RKO (cell line): Measurements from ENCODE around the gene DTD1.
"Not testable (repeated sequence)": the region's sequence is repeated elsewhere in the genome, so short reads cannot be mapped to it uniquely, and the experiment has no call there.

Experiments used
- DNase-seq: peaks from one replicate; pipeline ENCODE4 v3.0.0-alpha.2; 2016; ENCODE audit warnings: low spot score

DTD1 gene

DNA sequence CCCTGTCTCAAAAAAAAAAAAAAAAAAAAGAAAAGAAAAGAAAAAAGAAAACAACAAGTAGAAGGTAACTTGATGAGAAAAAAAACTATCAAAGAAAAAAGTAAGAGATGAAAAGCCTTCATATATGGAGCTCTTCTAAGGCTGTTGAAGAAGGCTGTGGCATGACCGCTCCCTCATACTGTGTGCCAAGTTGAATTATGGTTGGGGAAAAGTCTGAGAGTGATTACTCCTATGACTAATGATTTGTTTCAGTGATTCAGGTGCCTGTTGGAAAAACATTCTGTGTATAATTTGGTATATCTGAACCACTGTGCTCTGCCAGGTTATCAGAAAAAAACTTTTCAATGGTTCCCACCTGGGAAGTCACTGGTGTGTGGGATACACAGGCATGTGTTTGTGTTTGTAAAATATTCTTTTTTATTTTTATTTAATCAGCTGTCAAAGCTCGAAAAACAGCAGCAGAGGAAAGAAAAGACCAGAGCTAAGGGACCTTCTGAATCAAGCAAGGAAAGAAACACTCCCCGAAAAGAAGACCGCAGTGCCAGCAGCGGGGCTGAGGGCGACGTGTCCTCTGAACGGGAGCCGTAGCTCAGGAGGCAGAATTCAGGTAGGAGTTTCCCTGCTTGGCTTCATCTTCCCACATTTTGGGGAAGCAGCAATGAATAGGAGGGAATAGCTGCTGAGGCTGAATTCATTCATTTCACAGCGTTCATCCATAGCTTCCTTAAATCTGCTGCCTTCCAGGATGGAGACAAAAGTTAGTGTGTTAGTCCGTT lies 156.0 kb downstream of the DTD1 start:
- peak; percentile 32 for DNase-seq

- DNase-seq: no peak
Measured at GRCh38 chr20:18747090-18747489, 159.2 kb downstream of the DTD1 start.

DNA sequence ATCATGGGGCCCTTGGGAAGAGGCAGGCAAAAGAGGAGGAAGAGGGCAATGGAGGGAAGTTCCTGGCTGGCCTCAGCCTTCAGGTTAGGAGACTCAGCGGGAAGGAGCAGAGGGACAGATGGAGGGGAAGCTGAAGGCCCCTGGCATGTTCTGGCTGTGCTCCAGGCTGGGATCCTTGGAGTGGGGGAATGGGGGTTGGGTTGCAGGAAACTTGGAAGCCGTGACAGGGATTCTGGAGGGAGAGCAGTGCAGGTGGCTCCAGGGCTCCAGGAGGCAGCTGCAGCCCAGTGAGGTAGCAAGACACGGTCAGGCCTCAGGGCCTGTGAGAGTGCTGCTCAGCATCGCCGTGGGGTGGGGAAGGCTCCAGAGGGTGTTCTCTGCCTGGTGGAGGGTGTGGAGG lies 161.1 kb downstream of the DTD1 start:
- DNase-seq: no peak

DNA sequence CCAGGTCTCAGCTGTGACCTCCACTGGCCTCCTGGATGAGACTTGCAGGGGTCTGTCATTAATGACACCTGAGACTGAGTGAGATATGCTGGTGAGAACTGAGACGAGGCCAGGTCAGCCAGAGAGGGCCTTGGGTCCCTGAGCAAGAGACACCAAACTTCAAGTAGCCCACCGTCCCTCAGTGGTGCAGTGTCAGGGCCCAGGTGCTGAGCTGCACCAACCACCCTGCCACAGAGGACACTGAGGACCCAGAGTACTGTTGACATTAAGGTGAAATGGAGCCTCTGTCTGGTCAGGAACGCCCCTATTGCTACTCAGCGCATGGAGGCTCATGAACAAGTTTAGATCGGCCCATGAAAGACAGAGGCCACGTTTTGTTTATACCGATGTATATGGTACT lies 161.7 kb downstream of the DTD1 start:
- DNase-seq: no peak

GRCh38 chr20:18750735-18751134 lies 162.9 kb downstream of the DTD1 start:
- no peak for DNase-seq

- DNase-seq: no peak
Measured at GRCh38 chr20:18754030-18754652, 166.3 kb downstream of the DTD1 start.

GRCh38 chr20:18754653-18755045 lies 166.8 kb downstream of the DTD1 start:
- DNase-seq: no peak

- not testable (repeated sequence) for DNase-seq
Measured at GRCh38 chr20:18760852-18761251, 173.0 kb downstream of the DTD1 start.

GRCh38 chr20:18767676-18768075 lies 179.8 kb downstream of the DTD1 start:
- DNase-seq: no peak

DNA sequence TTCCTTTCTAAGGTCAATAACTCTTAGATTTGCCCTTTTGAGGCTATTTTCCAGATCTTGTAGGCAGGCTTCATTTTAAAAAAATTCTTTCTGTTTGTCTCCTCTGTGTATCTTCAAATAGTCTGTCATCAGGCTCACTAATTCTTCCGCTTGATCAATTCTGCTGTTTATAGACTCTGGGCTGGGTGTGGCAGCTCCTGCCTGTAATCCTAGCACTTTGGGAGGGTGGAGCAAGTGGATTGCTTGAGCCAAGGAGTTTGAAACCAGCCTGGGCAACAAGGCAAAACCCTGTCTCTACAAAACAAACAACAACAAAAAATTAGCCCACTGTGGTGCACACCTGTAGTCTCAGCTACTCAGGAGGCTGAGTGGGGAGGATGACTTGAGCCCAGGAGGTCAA lies 185.7 kb downstream of the DTD1 start:
- no peak for DNase-seq

GRCh38 chr20:18774207-18774606 lies 186.4 kb downstream of the DTD1 start:
- DNase-seq: no peak

GRCh38 chr20:18775633-18776032 lies 187.8 kb downstream of the DTD1 start:
- DNase-seq: no peak

DNA sequence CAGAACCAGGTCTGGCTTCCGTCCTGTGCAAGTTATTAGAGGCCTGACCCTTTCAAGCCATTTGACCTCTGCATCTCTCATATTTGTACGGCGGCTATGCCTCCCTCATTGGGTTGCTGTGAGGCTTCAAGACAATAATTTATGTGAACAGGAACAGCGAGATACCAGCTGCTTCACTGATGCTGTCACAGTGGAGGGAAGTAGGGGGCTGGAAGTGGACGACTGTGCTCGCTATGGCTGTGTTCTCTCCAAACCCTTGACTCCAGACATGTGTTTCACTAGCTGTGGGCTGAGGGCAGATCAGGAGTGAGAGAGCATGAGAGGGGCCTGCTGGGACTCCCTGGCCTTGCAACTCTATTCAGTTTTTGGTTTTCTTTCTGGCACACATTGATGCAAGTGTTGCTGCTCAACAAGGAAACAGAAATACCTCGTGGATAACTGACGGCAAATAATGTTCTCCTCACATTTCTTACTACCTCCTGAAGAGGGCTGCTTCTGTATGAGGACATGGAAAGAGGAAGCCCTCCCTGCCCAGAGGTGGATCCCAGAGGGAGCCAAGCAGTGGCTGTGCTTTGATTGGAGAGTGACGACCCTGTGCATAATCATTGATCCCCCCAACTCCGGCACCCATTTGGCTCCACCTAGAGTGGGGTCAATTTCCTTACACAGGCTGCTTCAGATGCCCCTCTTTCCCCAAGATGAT lies 191.0 kb downstream of the DTD1 start:
- DNase-seq: no peak

GRCh38 chr20:18780385-18781130 lies 192.7 kb downstream of the DTD1 start:
- no peak for DNase-seq

DNA sequence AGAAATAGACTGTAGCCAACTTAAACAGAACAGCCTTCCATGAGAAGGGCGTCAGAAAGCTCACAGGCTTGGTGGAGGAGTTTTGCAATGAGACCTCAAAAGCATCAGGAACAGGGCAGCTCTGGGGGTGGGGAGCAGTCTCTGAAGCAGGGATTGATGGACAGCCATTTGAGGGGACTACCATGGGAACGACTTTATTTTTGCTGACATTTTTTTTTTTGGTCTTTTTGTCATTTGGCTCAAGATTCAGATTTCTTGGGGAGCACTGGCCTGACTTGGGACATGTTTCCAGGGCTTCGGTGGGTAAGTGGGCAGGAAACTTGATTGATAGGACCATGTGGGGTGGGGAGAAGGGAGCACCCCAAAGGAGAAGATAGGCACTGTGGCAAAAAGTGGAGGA lies 193.7 kb downstream of the DTD1 start:
- no peak for DNase-seq

DNA sequence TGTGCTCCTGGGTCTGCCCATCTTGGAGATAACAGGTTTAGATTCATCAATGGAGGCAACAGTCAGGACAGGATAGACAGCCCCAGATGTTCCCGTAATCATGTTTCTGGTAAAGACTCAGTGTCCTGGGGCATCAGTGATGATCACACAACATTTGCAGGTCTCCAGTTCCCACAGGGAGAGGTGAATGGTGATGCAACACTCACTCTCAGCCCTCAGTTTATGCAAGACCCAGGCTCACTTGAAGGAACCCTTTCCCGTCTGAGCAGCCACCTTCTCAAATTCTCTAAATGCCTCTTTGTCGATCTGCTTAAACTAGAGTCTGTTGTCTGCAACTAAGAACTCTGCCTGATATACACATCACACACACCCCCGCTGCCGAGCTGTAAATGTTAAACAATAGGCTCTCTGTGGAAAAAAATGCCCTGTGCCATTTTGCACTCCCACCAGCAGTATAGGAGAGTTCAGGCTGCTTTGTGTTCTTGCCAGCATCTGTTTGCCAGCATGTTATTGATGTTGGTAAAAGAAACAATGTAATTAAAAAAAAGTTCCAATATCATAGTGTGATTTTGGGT lies 195.6 kb downstream of the DTD1 start:
- DNase-seq: no peak

GRCh38 chr20:18787046-18787445 lies 199.2 kb downstream of the DTD1 start:
- DNase-seq: not testable (repeated sequence)

GRCh38 chr20:18788021-18788420 lies 200.2 kb downstream of the DTD1 start:
- no peak for DNase-seq

- no peak for DNase-seq
Measured at GRCh38 chr20:18790787-18791186, 202.9 kb downstream of the DTD1 start.

GRCh38 chr20:18793625-18794427 lies 206.0 kb downstream of the DTD1 start:
- peak; percentile 96 for DNase-seq

DNA sequence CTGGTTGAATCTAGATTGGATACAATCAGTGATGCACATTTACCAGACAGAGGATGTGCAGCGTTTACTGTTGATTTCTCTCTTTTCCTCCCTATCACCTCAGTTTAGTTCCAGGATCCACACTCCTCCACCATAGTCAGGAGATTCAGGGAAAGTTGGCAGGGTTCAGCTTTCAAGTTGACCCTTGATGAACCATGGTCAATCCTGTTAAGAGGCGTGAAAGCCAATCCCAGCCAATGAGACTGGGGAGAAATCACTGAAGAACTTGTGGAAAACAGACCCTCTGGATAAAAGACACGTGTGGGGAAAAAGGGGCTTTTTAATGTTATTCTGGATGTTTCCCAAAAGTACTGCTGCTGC lies 206.6 kb downstream of the DTD1 start:
- DNase-seq: no peak
